Karpas-422 (cell line): ENCODE measurements around the gene ZIC2. TPM values are rescaled to one million over a fixed set of nuclear protein-coding genes. Genes with fewer than 3 reads are reported as not detected.

ENCODE experiments used
- DNase-seq: peaks from one replicate; pipeline ENCODE4 v3.0.0-alpha.2; 2015
- H2AFZ ChIP-seq: fragments of 200-600 bp; sonication (generic); 2 replicates; pipeline ENCODE4 v1.6.1; 2014; ENCODE audit warnings: antibody characterized with exemption, low read length, mixed read lengths
- H3K27ac ChIP-seq: fragments of 200-600 bp; sonication (generic); 2 replicates; pipeline ENCODE4 v1.5.1; 2014; ENCODE audit warnings: mild to moderate bottlenecking, low read length, moderate library complexity
- H3K27me3 ChIP-seq: fragments of 200-600 bp; sonication (generic); 2 replicates; pipeline ENCODE4 v1.6.1; 2014; ENCODE audit warnings: low read length, mixed read lengths
- H3K36me3 ChIP-seq: fragments of 200-600 bp; sonication (generic); 2 replicates; pipeline ENCODE4 v1.6.1; 2014; ENCODE audit warnings: low read length, mixed read lengths; ENCODE audit not compliant: insufficient read depth
- H3K4me1 ChIP-seq: fragments of 200-600 bp; sonication (generic); 2 replicates; pipeline ENCODE4 v1.6.1; 2014; ENCODE audit warnings: mild to moderate bottlenecking, low read length, mixed read lengths
- H3K4me2 ChIP-seq: fragments of 200-600 bp; sonication (generic); 2 replicates; pipeline ENCODE4 v1.6.1; 2014; ENCODE audit warnings: low read length, low read depth, mild to moderate bottlenecking; ENCODE audit not compliant: poor library complexity, severe bottlenecking
- H3K4me3 ChIP-seq: fragments of 200-600 bp; sonication (generic); 2 replicates; pipeline ENCODE4 v1.5.1; 2014; ENCODE audit warnings: mild to moderate bottlenecking, antibody characterized with exemption, low read length, mixed read lengths
- H3K79me2 ChIP-seq: fragments of 200-600 bp; sonication (generic); 2 replicates; pipeline ENCODE4 v1.6.1; 2014; ENCODE audit warnings: mild to moderate bottlenecking, low read length, mixed read lengths
- H3K9ac ChIP-seq: fragments of 200-600 bp; sonication (generic); 2 replicates; pipeline ENCODE4 v1.6.0; 2014; ENCODE audit warnings: low read length
- H3K9me2 ChIP-seq: fragments of 200-600 bp; sonication (generic), shearing (Covaris generic); replicated peaks from 2 replicates; pipeline ENCODE4 v1.6.0; 2014; ENCODE audit warnings: mild to moderate bottlenecking, low read length, moderate library complexity; ENCODE audit not compliant: insufficient read depth
- H3K9me3 ChIP-seq: fragments of 300-700, 200-600 bp; sonication (generic); 2 replicates; pipeline ENCODE4 v1.6.1; 2014; ENCODE audit warnings: low read length, mixed read lengths
- H4K20me1 ChIP-seq: fragments of 200-600 bp; sonication (generic); 2 replicates; pipeline ENCODE4 v1.6.1; 2014; ENCODE audit warnings: mild to moderate bottlenecking, antibody characterized with exemption, low read length, low read depth; ENCODE audit not compliant: insufficient read depth
- total RNA-seq: library from RNA; depleted of rRNA; stranded (reverse); fragments of >200 nt; shearing (Covaris generic); gene quantifications from 2 replicates; pipeline ENCODE4 v1.2.3, GENCODE V29; 2014; ENCODE audit warnings: low replicate concordance

Gene ZIC2
- total RNA-seq, 1 experiment from 2014 or later = not detected

DNA sequence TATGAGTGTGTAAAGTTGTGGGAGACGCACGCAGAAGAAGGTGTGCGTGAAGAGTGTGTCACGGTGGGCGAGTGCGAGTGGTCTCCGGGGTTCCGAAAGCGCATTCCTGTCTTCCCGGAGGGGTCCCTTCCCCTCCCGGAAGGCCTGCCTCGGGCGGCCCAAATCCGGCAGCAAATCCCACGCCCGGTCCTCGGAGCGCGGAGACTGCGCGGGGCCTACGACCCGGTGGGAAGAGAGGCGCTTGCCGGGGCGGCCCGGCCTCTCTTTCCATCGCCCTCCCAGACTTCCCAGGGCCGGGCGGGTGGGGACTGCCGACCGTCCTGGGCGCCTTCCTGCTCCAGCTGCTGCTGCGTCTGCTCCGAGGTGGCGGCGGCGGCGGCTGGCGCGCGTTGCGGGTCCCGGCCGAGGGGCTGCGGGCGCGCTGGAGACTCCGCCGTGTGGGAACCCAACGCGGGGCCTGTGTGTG, 12.1 kb upstream of the ZIC2 start:
- DNase-seq = no peak
- Histone ChIP-seq H3K4me1 (no peaks in the 10 kb centered on the region), H3K9ac (no peak overlapping the region), H3K27ac (no peak overlapping the region), H3K4me2 (no peak overlapping the region), H3K27me3 (no peaks in the 10 kb centered on the region), H3K36me3 (no peaks in the 10 kb centered on the region), H3K9me3 (no peaks in the 10 kb centered on the region), H3K79me2 (no peaks in the 10 kb centered on the region), H4K20me1 (no peaks in the 10 kb centered on the region), H2AFZ (no peak overlapping the region), H3K9me2 (no peaks in the 10 kb centered on the region), H3K4me3 (no peak overlapping the region)

DNA sequence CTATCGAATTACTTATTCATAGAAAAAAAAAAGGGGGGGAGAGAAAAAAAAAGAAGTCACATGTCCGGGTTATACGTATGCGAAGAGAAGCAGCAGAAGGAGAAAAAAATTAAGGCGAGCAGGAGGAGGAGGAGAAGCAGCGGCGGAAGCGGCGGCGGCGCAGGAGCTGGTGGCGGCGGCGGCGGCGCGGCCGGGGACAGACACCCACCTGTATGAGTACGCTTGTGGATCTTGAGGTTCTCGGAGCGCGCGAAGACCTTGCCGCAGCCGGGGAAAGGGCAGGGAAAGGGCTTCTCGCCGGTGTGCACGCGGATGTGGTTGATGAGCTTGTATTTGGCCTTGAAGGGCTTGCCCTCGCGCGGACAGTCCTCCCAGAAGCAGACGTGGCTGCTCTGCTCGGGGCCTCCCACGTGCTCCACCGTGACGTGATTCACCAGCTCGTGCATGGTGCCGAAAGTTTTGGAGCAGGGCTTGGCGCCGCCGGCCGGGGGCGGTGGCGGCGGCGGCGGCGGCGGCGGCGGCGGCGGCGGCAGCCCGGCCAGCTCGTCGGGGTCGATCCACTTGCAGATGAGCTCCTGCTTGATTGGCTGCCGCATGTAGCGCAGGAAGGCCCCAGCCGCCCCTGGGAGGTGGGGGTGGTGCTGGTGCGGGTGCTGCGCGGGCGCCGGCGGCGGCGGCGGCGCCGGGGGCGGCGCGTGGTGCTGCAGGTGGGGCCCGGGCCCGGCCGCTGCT, 11.5 kb upstream of the ZIC2 start:
- Histone ChIP-seq H3K27ac (no peak overlapping the region), H3K79me2 (no peaks in the 10 kb centered on the region), H3K9me2 (no peaks in the 10 kb centered on the region), H4K20me1 (no peaks in the 10 kb centered on the region), H3K27me3 (no peaks in the 10 kb centered on the region), H3K36me3 (no peaks in the 10 kb centered on the region), H3K9me3 (no peaks in the 10 kb centered on the region), H3K4me3 (no peak overlapping the region), H3K4me2 (no peak overlapping the region), H2AFZ (no peak overlapping the region), H3K9ac (no peak overlapping the region), H3K4me1 (no peaks in the 10 kb centered on the region)
- no peak for DNase-seq

DNA sequence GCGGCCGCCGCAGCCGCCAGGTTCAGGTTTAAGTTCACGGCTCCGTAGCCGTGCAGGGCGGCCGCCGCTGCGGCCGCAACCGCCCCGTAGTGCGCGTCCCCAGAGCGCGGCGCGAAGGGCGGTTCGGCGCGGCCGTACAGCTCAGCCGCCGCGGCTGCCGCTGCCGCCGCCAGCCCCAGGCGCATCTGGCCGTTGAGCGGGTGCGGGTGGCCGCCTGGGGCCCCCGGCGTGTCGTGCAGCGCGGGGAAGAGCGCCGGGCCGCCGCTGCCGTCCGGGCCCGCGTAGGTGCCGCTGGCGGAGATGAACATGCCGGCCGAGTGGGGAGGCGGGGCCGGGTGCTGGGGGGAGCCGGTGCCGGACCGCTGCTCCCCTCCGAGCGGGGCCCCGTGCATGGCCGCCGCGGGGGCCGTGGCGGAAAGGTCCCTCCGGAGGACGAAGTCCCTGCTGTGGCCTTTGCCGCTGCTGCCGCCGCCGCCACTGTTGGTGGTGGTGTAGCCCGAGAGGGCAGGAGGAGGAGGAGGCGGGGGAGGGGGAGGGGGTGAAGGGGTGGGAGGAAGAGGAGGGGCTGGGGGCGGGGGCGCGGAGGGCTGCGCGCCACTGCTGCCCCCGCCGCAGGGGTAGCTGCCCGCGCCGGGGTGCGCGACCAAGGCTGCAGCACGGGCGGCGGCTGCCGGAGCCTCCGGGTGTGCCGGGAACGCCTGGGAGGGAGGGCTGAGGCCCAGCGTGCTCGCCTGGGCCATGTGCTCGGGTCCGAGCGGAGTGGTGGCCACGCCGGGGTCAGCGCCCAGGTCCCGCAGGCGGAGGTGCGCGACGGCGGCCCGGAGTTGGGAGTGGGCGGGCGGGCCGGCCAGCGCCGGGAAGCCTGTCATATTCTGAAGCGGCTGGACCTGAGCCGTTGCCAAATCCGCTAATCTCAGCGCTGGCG, 10.7 kb upstream of the ZIC2 start:
- Histone ChIP-seq H3K36me3 (no peaks in the 10 kb centered on the region), H3K27me3 (no peaks in the 10 kb centered on the region), H2AFZ (no peak overlapping the region), H3K27ac (no peak overlapping the region), H3K79me2 (no peaks in the 10 kb centered on the region), H3K4me3 (no peak overlapping the region), H3K9ac (no peak overlapping the region), H3K4me2 (no peak overlapping the region), H3K4me1 (no peaks in the 10 kb centered on the region), H4K20me1 (no peaks in the 10 kb centered on the region), H3K9me3 (no peaks in the 10 kb centered on the region), H3K9me2 (no peaks in the 10 kb centered on the region)
- no peak for DNase-seq

DNA sequence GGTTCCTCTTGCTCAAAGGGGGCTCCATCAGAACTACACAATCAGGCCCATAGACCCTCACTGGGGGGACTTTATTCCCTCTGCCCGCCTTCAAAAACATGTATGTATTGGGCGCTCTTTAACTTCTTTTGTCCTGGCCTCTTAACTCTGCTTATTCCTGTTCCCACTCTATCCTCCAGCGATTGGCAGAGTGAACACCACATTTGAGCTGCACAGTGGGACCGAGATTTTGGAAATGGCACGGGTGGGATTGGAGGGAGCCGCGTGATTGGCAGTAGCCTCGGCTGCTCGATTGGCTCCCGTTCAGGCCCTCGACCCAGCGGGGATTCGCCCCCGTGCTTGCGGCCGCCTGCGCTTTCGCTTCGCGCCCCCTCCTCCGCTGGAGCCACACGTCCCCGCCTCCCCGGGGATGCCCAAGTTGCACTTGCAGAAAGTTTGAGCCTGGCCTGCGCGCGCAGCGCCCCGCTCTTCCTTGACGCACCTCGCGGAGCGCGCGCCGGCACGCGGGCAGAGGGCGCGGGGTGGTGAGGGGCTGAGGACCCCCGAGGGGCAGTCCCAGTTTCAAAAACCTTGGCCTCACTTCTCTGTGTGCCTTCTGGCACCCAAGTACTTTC, 9.9 kb upstream of the ZIC2 start, which contains the start of gene ZIC5:
TSS of gene ZIC5 (minus strand) at position 192 of the 614 bp plus-strand sequence. CDS start at position 28, 164 bp downstream.
- Histone ChIP-seq H3K9me3 (no peaks in the 10 kb centered on the region), H2AFZ (no peak within 1 kb of the TSS), H3K9ac (no peak within 1 kb of the TSS), H3K79me2 (no peaks in the 10 kb centered on the region), H3K9me2 (no peaks in the 10 kb centered on the region), H3K4me3 (no peak within 1 kb of the TSS), H3K4me2 (no peak within 1 kb of the TSS), H3K27ac (no peak within 1 kb of the TSS), H4K20me1 (no peaks in the 10 kb centered on the region), H3K36me3 (no peaks in the 10 kb centered on the region), H3K4me1 (no peaks in the 10 kb centered on the region), H3K27me3 (no peaks in the 10 kb centered on the region)
- DNase-seq = no peak

DNA sequence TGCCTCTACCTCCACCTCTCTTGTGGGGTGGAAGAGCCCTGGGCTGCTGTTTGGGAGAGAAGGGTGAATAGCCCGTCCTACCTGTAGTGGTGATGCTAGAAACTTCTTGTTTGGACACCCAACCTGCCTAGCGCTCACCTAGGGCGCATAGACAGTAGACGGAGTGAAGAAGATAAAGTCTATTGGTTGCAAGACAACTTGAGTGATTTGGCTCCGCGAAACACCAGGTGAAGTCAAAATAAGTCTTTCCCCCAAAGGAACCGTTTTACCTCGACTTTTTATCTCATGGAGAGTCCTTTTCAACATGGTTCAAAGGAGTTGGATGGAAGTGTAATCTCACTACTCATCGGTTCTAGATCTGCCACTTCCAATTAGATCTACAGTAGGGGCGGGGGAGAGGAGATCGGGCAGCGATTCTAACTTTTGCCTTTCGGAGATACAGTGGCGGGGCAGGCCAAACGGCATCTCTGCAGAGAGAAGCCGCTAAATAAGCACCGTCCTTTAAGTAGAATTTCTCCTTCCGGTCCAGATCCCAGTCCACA, 9.3 kb upstream of the ZIC2 start:
- Histone ChIP-seq H4K20me1 (no peaks in the 10 kb centered on the region), H3K4me2 (no peak overlapping the region), H3K4me3 (no peak overlapping the region), H3K27me3 (no peaks in the 10 kb centered on the region), H3K9ac (no peak overlapping the region), H2AFZ (no peak overlapping the region), H3K4me1 (no peaks in the 10 kb centered on the region), H3K9me3 (no peaks in the 10 kb centered on the region), H3K27ac (no peak overlapping the region), H3K79me2 (no peaks in the 10 kb centered on the region), H3K9me2 (no peaks in the 10 kb centered on the region), H3K36me3 (no peaks in the 10 kb centered on the region)
- no peak for DNase-seq

DNA sequence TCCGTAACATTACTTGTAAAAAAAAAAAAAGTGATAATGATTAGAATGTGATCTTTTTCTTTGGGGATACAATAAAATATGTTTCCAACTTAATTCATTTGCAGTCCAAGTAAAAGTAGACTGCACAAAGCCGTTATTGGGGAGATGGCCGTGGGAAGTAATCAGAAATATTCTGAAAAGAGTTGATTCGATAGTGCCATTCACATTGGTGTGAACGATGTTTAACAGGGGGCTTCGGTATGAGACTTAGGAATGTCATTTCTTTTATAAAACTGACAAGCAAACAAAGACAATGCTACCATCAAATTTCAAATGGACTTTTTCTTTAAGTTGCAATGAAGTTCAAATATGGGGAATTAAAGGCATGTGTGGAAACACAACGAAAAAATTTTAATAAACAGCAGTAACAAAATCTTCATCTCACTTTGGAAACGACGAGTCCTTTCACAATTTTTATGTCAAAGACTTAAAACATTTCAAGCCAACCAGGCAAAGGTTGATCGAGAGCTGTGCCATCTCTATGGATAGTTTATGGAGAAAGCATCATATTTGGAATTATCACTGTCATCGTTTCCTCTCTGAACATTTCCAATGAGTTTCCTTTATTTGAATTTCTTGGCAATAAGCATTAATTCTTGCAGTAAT, 8.3 kb upstream of the ZIC2 start:
- Histone ChIP-seq H3K27me3 (no peaks in the 10 kb centered on the region), H2AFZ (no peak overlapping the region), H3K4me1 (no peaks in the 10 kb centered on the region), H3K36me3 (no peaks in the 10 kb centered on the region), H3K9me2 (no peaks in the 10 kb centered on the region), H3K9ac (no peak overlapping the region), H3K27ac (no peak overlapping the region), H3K9me3 (no peaks in the 10 kb centered on the region), H3K4me3 (no peak overlapping the region), H3K4me2 (no peak overlapping the region), H4K20me1 (no peaks in the 10 kb centered on the region), H3K79me2 (no peaks in the 10 kb centered on the region)
- DNase-seq = no peak

DNA sequence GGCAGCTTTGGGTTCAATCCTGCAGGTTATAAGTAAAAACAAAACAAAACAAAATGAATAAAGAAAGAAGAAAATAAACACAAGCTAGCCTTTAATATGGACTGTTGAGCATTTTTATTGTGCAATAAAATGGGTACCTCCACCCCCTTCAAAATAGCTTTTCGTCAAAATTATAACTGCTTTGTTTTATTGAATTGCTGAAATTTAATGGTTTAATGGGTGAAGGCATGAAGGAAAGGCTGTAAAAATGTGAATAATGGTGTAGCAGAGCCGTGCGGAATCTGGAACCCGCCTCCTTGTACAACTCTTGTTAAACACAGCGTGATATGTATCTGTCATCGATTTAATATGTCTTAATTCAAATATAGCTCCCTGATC, 7.8 kb upstream of the ZIC2 start:
- Histone ChIP-seq H3K27me3 (no peaks in the 10 kb centered on the region), H3K4me3 (no peak overlapping the region), H3K36me3 (no peaks in the 10 kb centered on the region), H3K79me2 (no peaks in the 10 kb centered on the region), H3K4me1 (no peaks in the 10 kb centered on the region), H2AFZ (no peak overlapping the region), H4K20me1 (no peaks in the 10 kb centered on the region), H3K9me3 (no peaks in the 10 kb centered on the region), H3K4me2 (no peak overlapping the region), H3K27ac (no peak overlapping the region), H3K9me2 (no peaks in the 10 kb centered on the region), H3K9ac (no peak overlapping the region)
- DNase-seq = no peak
